Thyroid gland (tissue), 4 donors: ENCODE measurements around the gene PCCA.

Experiments used
- POLR2A ChIP-seq, 2 donors: fragments of 450-650 bp; IDR thresholded peaks; one replicate each; pipeline ENCODE4 v1.6.1; 2017; ENCODE audit warnings: antibody characterized with exemption in 2 of 2, mild to moderate bottlenecking in 2 of 2, moderate library complexity in 1 of 2
- TF ChIP-seq, protein P1 (sequence below), 6 experiments: fragments of 200-600 bp in 3 of 6; fragments of 450-650 bp in 3 of 6; sonication (generic) in 3 of 6; IDR thresholded peaks; one replicate each; pipeline ENCODE4 v1.5.1; 2016 to 2019; ENCODE audit warnings: antibody characterized with exemption in 6 of 6, mild to moderate bottlenecking in 2 of 6, inconsistent platforms in 1 of 6, moderate library complexity in 1 of 6

- TF ChIP-seq, protein P1, sequence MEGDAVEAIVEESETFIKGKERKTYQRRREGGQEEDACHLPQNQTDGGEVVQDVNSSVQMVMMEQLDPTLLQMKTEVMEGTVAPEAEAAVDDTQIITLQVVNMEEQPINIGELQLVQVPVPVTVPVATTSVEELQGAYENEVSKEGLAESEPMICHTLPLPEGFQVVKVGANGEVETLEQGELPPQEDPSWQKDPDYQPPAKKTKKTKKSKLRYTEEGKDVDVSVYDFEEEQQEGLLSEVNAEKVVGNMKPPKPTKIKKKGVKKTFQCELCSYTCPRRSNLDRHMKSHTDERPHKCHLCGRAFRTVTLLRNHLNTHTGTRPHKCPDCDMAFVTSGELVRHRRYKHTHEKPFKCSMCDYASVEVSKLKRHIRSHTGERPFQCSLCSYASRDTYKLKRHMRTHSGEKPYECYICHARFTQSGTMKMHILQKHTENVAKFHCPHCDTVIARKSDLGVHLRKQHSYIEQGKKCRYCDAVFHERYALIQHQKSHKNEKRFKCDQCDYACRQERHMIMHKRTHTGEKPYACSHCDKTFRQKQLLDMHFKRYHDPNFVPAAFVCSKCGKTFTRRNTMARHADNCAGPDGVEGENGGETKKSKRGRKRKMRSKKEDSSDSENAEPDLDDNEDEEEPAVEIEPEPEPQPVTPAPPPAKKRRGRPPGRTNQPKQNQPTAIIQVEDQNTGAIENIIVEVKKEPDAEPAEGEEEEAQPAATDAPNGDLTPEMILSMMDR (IDR thresholded peaks at IDR 0.05): no peak
- no peak for TF ChIP-seq POLR2A (IDR thresholded peaks at IDR 0.05)
Observed at GRCh38 chr13:100156788-100157187, 67.9 kb downstream of the PCCA start.
